OCI-LY3 (cell line): ENCODE measurements around the gene CYP39A1.

ENCODE experiments used
- H2AFZ ChIP-seq: fragments of 200-600, 300-600 bp; shearing (Covaris generic); 2 replicates; pipeline ENCODE4 v1.6.0; 2014; ENCODE audit warnings: antibody characterized with exemption, low read depth, low read length
- H3K27ac ChIP-seq: fragments of 200-600, 300-600 bp; sonication (generic); 2 replicates; pipeline ENCODE4 v1.5.1; 2014; ENCODE audit warnings: mild to moderate bottlenecking, low read length, moderate library complexity, mixed read lengths
- H3K27me3 ChIP-seq: fragments of 200-600, 300-600 bp; sonication (generic); 2 replicates; pipeline ENCODE4 v1.6.1; 2014; ENCODE audit warnings: low read depth, low read length, mixed read lengths
- H3K36me3 ChIP-seq: fragments of 200-600, 300-600 bp; sonication (generic); replicated peaks from 2 replicates; pipeline ENCODE3; 2014; ENCODE audit warnings: low read depth, low read length, mixed read lengths
- H3K4me1 ChIP-seq: fragments of 300-600, 200-600 bp; sonication (generic); 2 replicates; pipeline ENCODE4 v1.6.1; 2014; ENCODE audit warnings: low read length, mixed read lengths
- H3K4me2 ChIP-seq: fragments of 200-600, 300-600 bp; sonication (generic); 2 replicates; pipeline ENCODE4 v1.6.1; 2014; ENCODE audit warnings: low read length, mixed read lengths
- H3K4me3 ChIP-seq: fragments of 300-600, 200-600 bp; sonication (generic); 2 replicates; pipeline ENCODE4 v1.5.1; 2014; ENCODE audit warnings: antibody characterized with exemption, mild to moderate bottlenecking, low read length, moderate library complexity
- H3K79me2 ChIP-seq: fragments of 300-600, 200-600 bp; shearing (Covaris generic); 2 replicates; pipeline ENCODE4 v1.6.1; 2014; ENCODE audit warnings: mild to moderate bottlenecking, low read length, mixed read lengths
- H3K9ac ChIP-seq: fragments of 300-600, 200-600 bp; shearing (Covaris generic); 2 replicates; pipeline ENCODE4 v1.6.0; 2014; ENCODE audit warnings: mild to moderate bottlenecking, low read length, moderate library complexity
- H3K9me3 ChIP-seq: fragments of 200-600, 300-600 bp; shearing (Covaris generic); 2 replicates; pipeline ENCODE4 v1.6.1; 2014; ENCODE audit warnings: low read length, mixed read lengths; ENCODE audit not compliant: insufficient read depth
- H4K20me1 ChIP-seq: fragments of 200-600, 300-600 bp; sonication (generic); 2 replicates; pipeline ENCODE4 v1.6.1; 2016; ENCODE audit warnings: low read length, mixed read lengths; ENCODE audit not compliant: insufficient read depth
- CTCF ChIP-seq: fragments of 200-600, 300-600 bp; sonication (generic); IDR thresholded peaks from 2 replicates; pipeline ENCODE4 v1.5.1; 2014; ENCODE audit warnings: antibody characterized with exemption, low read length, low read depth
- EZH2phosphoT487 ChIP-seq: fragments of 200-600 bp; shearing (Covaris generic); IDR thresholded peaks from 2 replicates; pipeline ENCODE4 v1.6.1; 2018; ENCODE audit warnings: antibody characterized with exemption, mixed run types, low read depth

The CYP39A1 gene

GRCh38 chr6:46549155-46549554, 103.5 kb downstream of the CYP39A1 start:
- H3K27me3 ChIP-seq, result no peaks in the 10 kb centered on the region
- H3K9me3 ChIP-seq, result no peaks in the 10 kb centered on the region; the same call in 1 of the 2 replicates
- no peak overlapping the region for H2AFZ ChIP-seq
- no peak overlapping the region for H3K9ac ChIP-seq
- H3K79me2 ChIP-seq, result no peaks in the 10 kb centered on the region
- no peak for TF ChIP-seq CTCF
- TF ChIP-seq EZH2phosphoT487, result no peak
- no peak overlapping the region for H3K4me3 ChIP-seq
- H3K4me1 ChIP-seq, result no peaks in the 10 kb centered on the region
- H3K27ac ChIP-seq, result no peak overlapping the region
- H4K20me1 ChIP-seq, result no peaks in the 10 kb centered on the region
- no peaks in the 10 kb centered on the region for H3K36me3 ChIP-seq
- no peak overlapping the region for H3K4me2 ChIP-seq

- Histone ChIP-seq H3K9me3 (no peaks in the 10 kb centered on the region; the same call in 1 of the 2 replicates), H3K36me3 (no peaks in the 10 kb centered on the region), H3K27me3 (no peaks in the 10 kb centered on the region), H2AFZ (no peak overlapping the region), H3K27ac (no peak overlapping the region), H3K4me3 (no peak overlapping the region), H3K4me2 (no peak overlapping the region), H3K9ac (no peak overlapping the region), H3K79me2 (no peaks in the 10 kb centered on the region), H3K4me1 (no peaks in the 10 kb centered on the region), H4K20me1 (no peaks in the 10 kb centered on the region)
- no peak for TF ChIP-seq CTCF
- TF ChIP-seq EZH2phosphoT487, result no peak
Observed at GRCh38 chr6:46541556-46541955, 111.1 kb downstream of the CYP39A1 start.

- Histone ChIP-seq H2AFZ (no peak overlapping the region), H3K27ac (no peak overlapping the region), H3K9ac (no peak overlapping the region), H3K79me2 (no peaks in the 10 kb centered on the region), H3K9me3 (no peaks in the 10 kb centered on the region; the same call in 1 of the 2 replicates), H3K4me1 (no peaks in the 10 kb centered on the region), H3K36me3 (no peaks in the 10 kb centered on the region), H3K4me3 (no peak overlapping the region), H3K4me2 (no peak overlapping the region), H4K20me1 (no peaks in the 10 kb centered on the region), H3K27me3 (no peaks in the 10 kb centered on the region)
- TF ChIP-seq EZH2phosphoT487 (no peak), CTCF (no peak)
Observed at GRCh38 chr6:46539866-46540265, 112.8 kb downstream of the CYP39A1 start.

- Histone ChIP-seq H2AFZ (no peak overlapping the region), H3K9ac (no peak overlapping the region), H3K4me2 (no peak overlapping the region), H3K27me3 (no peaks in the 10 kb centered on the region), H3K27ac (no peak overlapping the region), H3K4me1 (no peaks in the 10 kb centered on the region), H4K20me1 (no peaks in the 10 kb centered on the region), H3K4me3 (no peak overlapping the region), H3K9me3 (no peaks in the 10 kb centered on the region), H3K79me2 (no peaks in the 10 kb centered on the region), H3K36me3 (no peaks in the 10 kb centered on the region)
- TF ChIP-seq EZH2phosphoT487, result no peak
- TF ChIP-seq CTCF, result no peak
Observed at GRCh38 chr6:46538800-46539480, 113.7 kb downstream of the CYP39A1 start.
